Fibroblast of skin of left quadriceps (primary cell): Measurements from ENCODE around the gene CELSR3.

Source experiments
- DNase-seq, 2 experiments: peaks; one replicate each; pipeline ENCODE4 v3.0.0-alpha.2; 2013; ENCODE audit warnings: low read depth in 2 of 2

CELSR3 gene

GRCh38 chr3:48662145-48662752, 437 bp downstream of the CELSR3 start:
- DNase-seq, result no peak

- DNase-seq, result peak in 1 of 2 experiments; percentile 11
Measured at GRCh38 chr3:48661501-48662144, 1.1 kb downstream of the CELSR3 start.

- DNase-seq, result no peak
Measured at GRCh38 chr3:48660800-48661400, 1.8 kb downstream of the CELSR3 start.

- no peak for DNase-seq
Measured at GRCh38 chr3:48656841-48657281, 5.8 kb downstream of the CELSR3 start.

GRCh38 chr3:48656061-48656840, 6.4 kb downstream of the CELSR3 start:
- no peak for DNase-seq

- DNase-seq, result no peak
Measured at GRCh38 chr3:48655606-48656005, 7.1 kb downstream of the CELSR3 start.

GRCh38 chr3:48655063-48655462, 7.6 kb downstream of the CELSR3 start:
- DNase-seq, result no peak

- DNase-seq, result no peak
Measured at GRCh38 chr3:48652923-48653715, 9.6 kb downstream of the CELSR3 start.

GRCh38 chr3:48651771-48652170, 10.9 kb downstream of the CELSR3 start:
- DNase-seq, result no peak

GRCh38 chr3:48650723-48651122, 12.0 kb downstream of the CELSR3 start:
- DNase-seq, result no peak

- no peak for DNase-seq
Measured at GRCh38 chr3:48648188-48648850, 14.4 kb downstream of the CELSR3 start.

GRCh38 chr3:48647714-48648113, 15.0 kb downstream of the CELSR3 start:
- DNase-seq, result no peak

GRCh38 chr3:48644898-48645760, 17.6 kb downstream of the CELSR3 start:
- DNase-seq, result no peak

GRCh38 chr3:48642605-48643004, 20.1 kb downstream of the CELSR3 start:
- DNase-seq, result no peak

- DNase-seq, result no peak
Measured at GRCh38 chr3:48641396-48641795, 21.3 kb downstream of the CELSR3 start.

- DNase-seq, result no peak
Measured at GRCh38 chr3:48639944-48640606, 22.6 kb downstream of the CELSR3 start.

GRCh38 chr3:48637305-48637704, 25.4 kb downstream of the CELSR3 start:
- DNase-seq, result no peak

GRCh38 chr3:48636149-48636655, 26.5 kb downstream of the CELSR3 start:
- DNase-seq, result no peak
